Measurements from ENCODE around the gene DOCK2.
A peak's percentile ranks its signal among the peaks of the same experiment; 100 is the strongest.

DOCK2 gene

GRCh38 chr5:169874621-169875020 lies 237.5 kb downstream of the DOCK2 start:
- DNase-seq = peak; percentile 70

GRCh38 chr5:169875091-169875728 lies 238.1 kb downstream of the DOCK2 start:
- DNase-seq = peak; percentile 87

GRCh38 chr5:169875731-169876130 lies 238.7 kb downstream of the DOCK2 start:
- no peak for DNase-seq

- DNase-seq = peak; percentile 69
Measured at GRCh38 chr5:169876386-169876785, 239.3 kb downstream of the DOCK2 start.

- DNase-seq = peak; percentile 75
Measured at GRCh38 chr5:169880012-169880663, 243.1 kb downstream of the DOCK2 start.

- DNase-seq = no peak
Measured at GRCh38 chr5:169880785-169881184, 243.7 kb downstream of the DOCK2 start.

GRCh38 chr5:169881702-169882303 lies 244.7 kb downstream of the DOCK2 start:
- DNase-seq = peak; percentile 42

GRCh38 chr5:169886033-169886432 lies 249.0 kb downstream of the DOCK2 start:
- DNase-seq = no peak

GRCh38 chr5:169886677-169887076 lies 249.6 kb downstream of the DOCK2 start:
- no peak for DNase-seq

GRCh38 chr5:169889572-169889971 lies 252.5 kb downstream of the DOCK2 start:
- no peak for DNase-seq

- DNase-seq = no peak
Measured at GRCh38 chr5:169893010-169893409, 255.9 kb downstream of the DOCK2 start.

- no peak for DNase-seq
Measured at GRCh38 chr5:169893571-169893970, 256.5 kb downstream of the DOCK2 start.

GRCh38 chr5:169895926-169896325 lies 258.9 kb downstream of the DOCK2 start:
- DNase-seq = no peak

- peak; percentile 44 for DNase-seq
Measured at GRCh38 chr5:169897481-169897880, 260.4 kb downstream of the DOCK2 start.

GRCh38 chr5:169901896-169902295 lies 264.8 kb downstream of the DOCK2 start:
- DNase-seq = no peak

GRCh38 chr5:169904059-169904458 lies 267.0 kb downstream of the DOCK2 start:
- DNase-seq = no peak

GRCh38 chr5:169904508-169904907 lies 267.4 kb downstream of the DOCK2 start:
- DNase-seq = no peak

- no peak for DNase-seq
Measured at GRCh38 chr5:169905017-169905416, 267.9 kb downstream of the DOCK2 start.

GRCh38 chr5:169906745-169907649 lies 269.9 kb downstream of the DOCK2 start:
- DNase-seq = no peak

- DNase-seq = no peak
Measured at GRCh38 chr5:169908864-169909263, 271.8 kb downstream of the DOCK2 start.

GRCh38 chr5:169909945-169910344 lies 272.9 kb downstream of the DOCK2 start:
- no peak for DNase-seq

- DNase-seq = no peak
Measured at GRCh38 chr5:169910393-169910792, 273.3 kb downstream of the DOCK2 start.
